Activated naive CD8-positive, alpha-beta T cell treated with anti-CD3 and anti-CD28 coated beads for 36 hours (primary cell): ENCODE measurements around the gene DUSP22. TPM values are rescaled to one million over a fixed set of nuclear protein-coding genes. Genes with fewer than 3 reads are reported as not detected.

Experiments used
- DNase-seq: peaks from one replicate; pipeline ENCODE4 v3.0.0; 2021
- H3K27ac Mint-ChIP-seq: one replicate; pipeline ENCODE4 v1.8.0; 2022; ENCODE audit warnings: mild to moderate bottlenecking, moderate library complexity, mixed read lengths
- H3K27me3 Mint-ChIP-seq: one replicate; pipeline ENCODE4 v1.8.0; 2022; ENCODE audit warnings: mild to moderate bottlenecking, mixed read lengths
- H3K36me3 Mint-ChIP-seq: one replicate; pipeline ENCODE4 v1.8.0; 2021; ENCODE audit warnings: mild to moderate bottlenecking, mixed read lengths
- H3K4me1 Mint-ChIP-seq: one replicate; pipeline ENCODE4 v1.8.0; 2021; ENCODE audit warnings: mixed read lengths
- H3K4me3 Mint-ChIP-seq: one replicate; pipeline ENCODE4 v1.8.0; 2022; ENCODE audit warnings: mild to moderate bottlenecking, moderate library complexity, mixed read lengths
- H3K9me3 Mint-ChIP-seq: one replicate; pipeline ENCODE4 v1.8.0; 2022; ENCODE audit warnings: mixed read lengths
- total RNA-seq, 2 experiments: library from RNA; stranded (reverse); gene quantifications; one replicate each; pipeline ENCODE4 v1.2.3, GENCODE V29; 2021

DUSP22 gene
- total RNA-seq, 2 experiments from 2014 or later = 22.9 to 23.9 TPM

DNA sequence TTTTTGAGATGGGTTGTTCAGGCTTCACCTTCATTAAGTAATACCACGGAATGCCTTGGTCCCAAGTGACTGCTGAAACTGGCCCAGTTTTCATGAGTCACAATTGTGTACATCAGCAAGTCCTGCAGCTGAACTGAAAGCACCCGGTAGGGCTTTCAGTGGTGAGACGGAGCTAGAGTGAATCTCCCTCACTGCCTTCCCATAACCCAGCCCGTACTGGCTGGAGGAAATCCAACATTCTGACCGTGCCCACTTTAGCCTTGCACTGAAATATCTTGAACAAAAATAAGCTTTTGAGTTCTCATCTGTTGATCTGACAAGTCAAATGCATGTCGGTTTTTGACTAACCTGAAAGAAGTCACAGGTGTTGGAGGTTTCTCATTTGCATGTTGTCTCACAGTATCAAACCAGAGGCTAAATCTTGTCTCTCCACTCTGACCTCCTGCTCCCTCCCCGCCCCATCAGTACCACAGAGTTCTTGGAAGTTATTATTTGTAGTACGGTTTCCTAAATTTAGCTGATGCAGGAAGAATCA is 35.9 kb downstream of the DUSP22 start:
- DNase-seq = no peak
- Mint-ChIP-seq H3K36me3 (peaks cover 2% of the 10 kb centered on the region), H3K27ac (no peak overlapping the region), H3K9me3 (no peaks in the 10 kb centered on the region), H3K4me3 (no peak overlapping the region), H3K4me1 (peaks cover 6% of the 10 kb centered on the region), H3K27me3 (no peaks in the 10 kb centered on the region)

DNA sequence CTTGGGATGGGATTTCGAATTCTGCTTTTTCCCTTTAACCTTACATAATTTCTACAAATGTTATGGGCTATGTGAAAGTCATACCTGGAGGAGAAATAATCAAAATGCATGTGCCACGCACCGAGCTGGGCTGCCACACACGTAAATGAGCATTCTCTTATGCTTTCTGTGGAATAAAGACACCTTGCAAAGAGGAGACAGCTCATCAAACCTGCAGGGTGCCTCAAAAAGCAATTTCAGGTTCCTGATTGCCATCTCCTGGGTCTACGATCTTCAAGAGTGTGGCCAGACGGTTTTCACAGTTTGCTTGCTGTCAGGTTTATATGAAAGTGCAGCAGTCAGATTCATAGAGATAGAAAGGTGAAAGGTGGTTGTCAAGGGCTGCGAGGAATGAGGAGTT is 36.6 kb downstream of the DUSP22 start:
- Mint-ChIP-seq H3K27me3 (no peaks in the 10 kb centered on the region), H3K4me1 (peaks cover 8% of the 10 kb centered on the region), H3K4me3 (no peak overlapping the region)

DNA sequence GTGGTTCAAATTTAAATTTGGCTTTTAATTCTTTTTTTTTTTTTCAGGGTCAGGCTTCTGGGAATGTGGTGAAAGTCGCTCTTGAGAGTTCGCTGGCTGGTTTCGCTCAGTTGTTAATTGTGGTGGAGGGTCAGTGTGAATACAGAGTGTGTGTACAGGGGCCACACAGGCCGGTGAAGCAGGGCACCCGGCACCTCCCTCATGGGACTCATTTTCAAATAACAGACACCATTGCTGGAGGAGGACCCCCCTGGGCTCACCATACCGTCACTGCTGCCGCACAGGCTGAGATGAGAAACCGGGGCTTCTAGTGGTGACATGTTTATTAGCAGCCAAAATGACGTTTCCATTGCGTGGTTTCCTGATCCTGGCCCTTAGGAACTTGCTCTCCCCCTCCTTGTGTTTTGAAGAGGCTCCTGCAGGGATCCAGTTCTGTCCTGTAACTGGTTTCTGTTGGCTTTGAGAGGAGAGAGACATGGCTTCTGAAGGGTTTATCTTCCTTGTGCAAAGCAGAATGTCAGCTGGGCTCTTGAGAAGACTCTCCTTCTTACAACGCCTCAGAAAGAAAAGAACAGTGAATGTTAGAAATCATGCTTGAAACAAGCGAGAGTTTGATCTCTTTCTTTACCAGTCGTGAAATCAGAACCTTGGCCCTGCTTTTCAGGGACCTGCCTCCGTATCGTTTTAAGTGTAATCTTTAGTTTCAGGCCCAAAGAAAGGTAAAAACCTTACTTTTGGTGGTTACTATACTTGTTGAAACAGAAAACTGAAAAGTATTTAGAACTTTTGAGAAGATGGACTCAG is 37.8 kb downstream of the DUSP22 start:
- no peak overlapping the region for H3K4me3 Mint-ChIP-seq
- H3K9me3 Mint-ChIP-seq = no peaks in the 10 kb centered on the region
- H3K36me3 Mint-ChIP-seq = peaks cover 2% of the 10 kb centered on the region
- DNase-seq = no peak
- no peaks in the 10 kb centered on the region for H3K27me3 Mint-ChIP-seq
- no peak overlapping the region for H3K27ac Mint-ChIP-seq
- peaks cover 8% of the 10 kb centered on the region for H3K4me1 Mint-ChIP-seq

More for the DNA sequence above, 36.6 kb downstream of the DUSP22 start:
- no peaks in the 10 kb centered on the region for H3K9me3 Mint-ChIP-seq
- no peak for DNase-seq
- no peak overlapping the region for H3K27ac Mint-ChIP-seq
- peaks cover 2% of the 10 kb centered on the region for H3K36me3 Mint-ChIP-seq

DNA sequence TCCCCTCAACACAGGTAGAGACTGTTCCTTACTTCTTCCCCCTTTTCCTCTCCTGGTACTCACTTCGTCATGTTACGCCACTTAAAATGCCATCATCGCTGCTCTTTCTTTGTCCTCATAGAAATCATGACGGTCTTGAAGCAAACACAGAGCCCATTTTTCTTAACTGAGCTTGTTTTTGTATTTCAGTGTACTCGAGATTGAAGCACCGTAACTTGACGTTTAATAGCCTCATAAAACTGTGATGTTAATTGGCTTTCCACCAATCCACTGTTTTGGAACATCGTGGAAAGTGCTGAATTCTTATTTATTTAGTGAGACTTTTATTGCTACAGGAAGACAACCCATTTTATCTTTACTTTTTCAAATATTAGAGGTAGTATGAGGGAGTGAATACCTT is 38.7 kb downstream of the DUSP22 start:
- peaks cover 2% of the 10 kb centered on the region for H3K36me3 Mint-ChIP-seq
- H3K4me3 Mint-ChIP-seq = no peak overlapping the region
- no peaks in the 10 kb centered on the region for H3K9me3 Mint-ChIP-seq
- H3K4me1 Mint-ChIP-seq = peaks cover 10% of the 10 kb centered on the region
- H3K27ac Mint-ChIP-seq = no peak overlapping the region
- no peak for DNase-seq
- H3K27me3 Mint-ChIP-seq = no peaks in the 10 kb centered on the region

DNA sequence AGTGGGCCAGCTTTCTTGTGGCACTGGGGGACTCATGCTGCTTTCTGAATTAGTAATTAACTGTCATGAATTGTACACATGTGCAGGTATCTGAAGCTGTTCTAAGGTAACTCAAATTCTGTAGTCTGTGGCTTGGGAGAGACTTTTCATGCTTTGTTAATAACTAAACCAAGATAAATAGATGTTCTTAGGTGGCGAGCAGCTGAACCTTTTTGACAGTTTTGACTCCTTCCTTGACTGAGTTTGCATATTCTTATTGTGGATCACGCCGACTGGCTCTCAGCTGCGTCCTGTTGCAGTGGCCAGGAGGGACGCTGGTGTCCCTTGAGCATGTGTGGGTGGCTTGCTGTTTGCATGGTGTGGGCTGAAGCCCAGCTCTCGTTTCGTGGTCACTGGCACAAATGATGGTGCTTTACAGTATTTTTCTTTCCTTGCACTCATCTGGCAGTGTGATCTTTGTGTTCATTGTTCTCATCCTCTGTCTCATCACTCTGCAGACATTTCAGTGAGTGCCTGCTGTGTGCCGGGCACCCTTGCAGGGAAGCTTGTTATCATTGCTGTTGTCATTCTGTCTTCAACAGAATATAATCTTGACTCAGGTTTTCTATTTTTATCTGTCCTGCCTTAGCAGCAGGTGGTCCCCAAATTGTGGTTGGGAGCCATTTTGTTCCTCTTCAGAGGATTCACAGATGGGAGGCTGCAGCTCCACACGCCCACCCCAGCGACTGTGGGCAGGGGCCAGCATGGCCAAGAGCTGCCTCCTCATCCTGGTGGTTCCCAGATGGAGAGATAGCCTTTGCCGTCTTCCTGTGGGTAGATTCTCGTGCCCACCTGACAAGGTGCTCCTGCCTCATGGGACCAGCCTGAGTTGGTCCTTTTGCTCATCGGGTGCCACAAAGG is 39.6 kb downstream of the DUSP22 start:
- Mint-ChIP-seq H3K9me3 (no peaks in the 10 kb centered on the region), H3K36me3 (peaks cover 2% of the 10 kb centered on the region), H3K4me1 (peaks cover 19% of the 10 kb centered on the region), H3K4me3 (no peak overlapping the region), H3K27ac (no peak overlapping the region), H3K27me3 (no peaks in the 10 kb centered on the region)
- DNase-seq = no peak

DNA sequence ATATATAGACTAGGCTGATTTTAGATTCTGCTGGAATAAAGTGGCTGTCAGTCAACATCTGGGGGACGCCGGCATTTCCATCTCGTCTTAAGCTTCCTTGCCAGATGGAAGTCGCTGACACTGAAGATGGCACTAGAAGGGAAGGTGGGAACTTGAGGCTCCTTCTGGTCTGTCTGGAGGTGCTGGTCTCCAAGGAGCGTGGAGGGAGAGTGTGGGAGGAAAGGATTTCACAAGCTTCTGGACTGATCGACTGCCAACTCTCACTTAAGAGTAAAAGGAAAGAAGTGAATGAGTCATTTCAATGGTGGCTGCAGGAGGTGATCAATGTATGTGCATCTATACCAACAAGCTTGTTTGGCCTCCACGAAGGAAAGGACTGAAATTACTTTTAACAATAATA is 40.4 kb downstream of the DUSP22 start:
- Mint-ChIP-seq H3K27me3 (no peaks in the 10 kb centered on the region), H3K36me3 (no peaks in the 10 kb centered on the region), H3K27ac (no peak overlapping the region), H3K9me3 (no peaks in the 10 kb centered on the region), H3K4me3 (no peak overlapping the region), H3K4me1 (peaks cover 24% of the 10 kb centered on the region)
- DNase-seq = no peak

DNA sequence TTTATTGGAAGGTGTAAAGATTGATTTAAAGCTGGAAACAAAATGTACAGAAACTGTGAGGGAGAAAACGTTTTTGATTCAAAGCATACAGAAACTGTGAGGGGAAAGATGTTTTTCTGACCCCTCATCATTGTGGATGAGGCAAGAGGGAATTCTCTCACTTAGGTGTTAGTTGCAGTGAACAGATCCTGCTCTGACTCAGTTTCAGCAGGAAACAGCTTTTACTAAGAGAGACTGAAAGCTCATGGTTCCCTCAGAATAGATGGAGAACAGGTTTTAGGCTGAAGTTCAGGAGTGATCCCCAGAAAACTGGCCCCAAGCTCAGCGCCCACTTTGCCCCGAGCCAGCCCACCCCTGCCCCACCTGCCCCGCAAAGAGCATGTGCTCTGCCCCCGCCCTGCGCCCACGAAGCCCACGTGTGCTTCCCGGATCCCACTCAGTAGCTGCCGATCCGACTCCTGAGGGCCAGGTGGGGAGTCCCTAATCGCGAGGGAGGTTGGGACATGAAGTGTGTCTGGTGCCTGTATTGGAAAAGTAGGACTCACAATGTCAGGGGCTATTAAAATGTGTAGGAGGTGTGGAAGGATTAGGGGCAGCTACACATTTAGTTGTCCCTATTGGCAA is 41.2 kb downstream of the DUSP22 start:
- H3K4me1 Mint-ChIP-seq = peaks cover 28% of the 10 kb centered on the region
- no peak overlapping the region for H3K4me3 Mint-ChIP-seq
- no peak for DNase-seq
- H3K27me3 Mint-ChIP-seq = no peaks in the 10 kb centered on the region
- H3K36me3 Mint-ChIP-seq = no peaks in the 10 kb centered on the region
- no peak overlapping the region for H3K27ac Mint-ChIP-seq
- no peaks in the 10 kb centered on the region for H3K9me3 Mint-ChIP-seq

DNA sequence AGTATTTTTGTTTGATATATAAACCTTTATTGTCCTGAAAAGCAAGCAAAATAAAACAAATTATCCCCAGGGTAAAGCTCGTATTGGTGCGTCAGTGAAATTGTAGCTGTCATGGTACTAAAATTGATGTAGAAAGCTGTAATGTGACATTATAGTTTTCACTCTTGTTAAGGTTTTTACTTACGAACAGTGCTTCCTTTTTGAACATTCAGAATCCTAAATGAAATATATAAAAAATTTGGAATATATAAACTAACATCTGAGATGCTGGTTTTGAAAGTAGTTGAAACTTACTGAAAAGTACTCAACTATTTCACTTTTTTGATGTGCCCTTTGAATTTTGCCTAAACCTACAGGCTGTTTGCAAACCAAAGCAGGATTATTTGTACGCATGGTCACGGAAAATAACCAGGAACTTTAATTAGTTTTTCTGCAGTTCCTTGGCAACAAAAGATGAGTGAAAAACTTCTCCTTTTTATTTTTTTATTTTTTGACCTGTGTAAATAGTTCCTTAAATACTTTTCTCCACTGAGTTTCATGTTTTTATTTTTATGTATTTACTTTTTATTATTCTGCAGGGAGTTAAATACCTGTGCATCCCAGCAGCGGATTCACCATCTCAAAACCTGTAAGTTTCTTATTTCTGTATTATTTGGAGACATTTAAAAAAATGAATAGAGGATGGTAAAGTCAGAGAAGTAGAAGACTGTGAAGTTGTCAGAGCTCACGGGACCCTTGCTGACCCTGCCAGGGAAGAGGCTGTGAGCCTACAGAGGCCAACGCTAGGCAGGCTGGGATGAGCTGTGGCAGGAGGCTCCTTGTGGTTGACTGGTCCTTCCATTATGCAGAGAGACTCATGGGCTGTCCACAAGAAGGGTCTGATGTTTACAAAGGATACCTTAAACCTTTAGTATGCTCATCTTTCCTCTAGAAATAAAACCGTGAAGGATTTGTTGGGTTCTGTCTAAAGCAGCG is 42.5 kb downstream of the DUSP22 start:
- H3K27me3 Mint-ChIP-seq = no peaks in the 10 kb centered on the region
- H3K4me3 Mint-ChIP-seq = no peak overlapping the region
- no peak for DNase-seq
- no peaks in the 10 kb centered on the region for H3K9me3 Mint-ChIP-seq
- H3K4me1 Mint-ChIP-seq = peaks cover 41% of the 10 kb centered on the region
- peaks cover 2% of the 10 kb centered on the region for H3K36me3 Mint-ChIP-seq
- no peak overlapping the region for H3K27ac Mint-ChIP-seq

DNA sequence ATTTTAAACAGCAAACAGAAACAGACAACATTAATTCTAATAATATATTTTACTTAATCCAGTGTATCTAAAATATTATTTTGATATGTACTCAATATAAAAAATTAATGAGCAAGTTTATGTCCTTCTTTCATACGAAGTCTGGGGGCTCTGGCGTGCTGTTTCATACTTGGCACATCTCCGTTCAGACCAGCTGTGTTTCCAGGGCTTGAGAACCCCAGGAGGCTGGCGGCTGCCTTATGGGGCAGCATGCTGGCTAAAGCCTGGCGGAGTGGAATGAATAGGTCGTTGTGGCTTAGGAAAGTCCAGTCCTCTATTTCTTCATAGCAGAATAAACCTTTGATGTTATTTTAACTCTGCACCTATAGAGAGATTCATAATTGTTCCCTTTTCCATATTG is 43.3 kb downstream of the DUSP22 start:
- Mint-ChIP-seq H3K4me1 (peaks cover 47% of the 10 kb centered on the region), H3K27ac (no peak overlapping the region), H3K4me3 (no peak overlapping the region), H3K27me3 (no peaks in the 10 kb centered on the region), H3K9me3 (no peaks in the 10 kb centered on the region), H3K36me3 (peaks cover 2% of the 10 kb centered on the region)
- DNase-seq = no peak

DNA sequence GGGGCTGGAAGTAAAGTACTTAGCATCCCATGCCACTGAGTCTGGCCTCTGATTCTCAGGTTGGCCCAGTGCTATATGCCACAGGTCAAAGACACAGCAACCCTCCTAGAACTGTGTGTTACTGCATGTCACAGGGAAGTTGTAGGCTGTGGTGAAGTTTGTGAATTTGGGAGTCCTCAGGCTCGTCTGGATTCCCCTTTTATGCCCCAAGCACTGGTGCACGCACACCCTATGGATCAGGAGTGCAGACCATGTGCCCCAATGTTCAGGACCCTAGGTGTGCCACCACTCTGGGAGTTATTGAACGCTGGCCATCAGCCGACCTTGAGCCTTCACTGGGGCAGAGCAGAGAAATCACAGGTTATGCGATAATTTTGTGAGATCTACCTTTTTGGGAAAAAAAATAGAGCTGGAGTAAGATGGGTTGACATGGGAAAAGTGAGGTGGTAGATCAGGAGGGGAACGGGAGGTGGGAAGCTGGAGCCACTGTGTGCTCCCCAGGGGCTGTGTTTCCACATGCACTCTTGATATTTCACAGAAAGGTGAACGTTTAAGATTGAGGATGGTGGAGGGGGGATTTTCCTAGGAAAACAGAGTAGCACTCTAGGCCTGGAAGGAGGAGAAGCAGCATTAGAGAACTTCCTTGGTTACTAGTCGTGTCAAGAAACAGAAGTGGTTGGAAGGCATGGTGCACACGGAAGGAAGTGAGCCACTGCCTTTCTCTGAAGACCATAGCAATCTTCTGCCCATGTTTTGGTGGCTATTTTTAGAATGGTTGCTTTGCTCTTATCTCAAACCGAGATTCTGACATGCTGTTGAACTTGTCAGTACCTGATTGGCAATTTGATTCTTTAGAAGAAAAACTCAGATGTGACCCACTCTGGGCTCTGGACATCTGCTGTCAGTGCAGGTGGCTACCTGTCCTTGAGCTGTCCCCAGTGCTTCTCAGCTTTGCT is 44.1 kb downstream of the DUSP22 start:
- Mint-ChIP-seq H3K27ac (peak overlapping the region; percentile 34), H3K27me3 (no peaks in the 10 kb centered on the region), H3K4me3 (peak overlapping the region; percentile 5), H3K4me1 (peaks cover 54% of the 10 kb centered on the region), H3K36me3 (peaks cover 7% of the 10 kb centered on the region), H3K9me3 (no peaks in the 10 kb centered on the region)
- no peak for DNase-seq

DNA sequence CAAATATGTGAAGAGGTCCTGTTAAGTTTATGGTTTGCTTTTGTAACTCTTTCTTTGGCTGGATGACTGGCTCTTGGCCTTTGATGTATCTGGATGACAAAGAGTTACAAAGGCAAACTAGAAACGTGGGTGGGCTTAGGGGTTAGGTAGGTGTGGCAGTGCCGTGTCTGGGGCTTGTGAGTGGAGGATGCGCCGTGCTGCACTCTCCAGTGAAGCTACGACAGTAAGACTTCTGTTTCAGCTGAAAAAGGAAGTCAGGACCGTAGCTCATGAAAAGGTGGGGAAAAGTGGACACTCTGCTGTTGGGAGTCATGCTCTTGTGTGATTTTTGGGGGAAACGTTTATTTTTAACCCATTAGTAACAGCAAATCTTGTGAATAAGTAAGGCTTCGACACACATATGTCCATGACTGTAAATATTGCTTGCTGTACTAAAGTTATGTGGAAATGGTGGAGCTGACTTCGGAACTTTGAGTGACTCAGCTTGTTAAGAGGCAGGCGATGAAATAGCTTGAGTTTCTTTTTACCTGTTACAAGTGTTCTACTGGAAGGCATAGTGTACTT is 45.6 kb downstream of the DUSP22 start:
- Mint-ChIP-seq H3K4me1 (peaks cover 66% of the 10 kb centered on the region), H3K4me3 (peak overlapping the region; percentile 70), H3K27me3 (no peaks in the 10 kb centered on the region), H3K9me3 (no peaks in the 10 kb centered on the region), H3K27ac (peak overlapping the region; percentile 86), H3K36me3 (peaks cover 11% of the 10 kb centered on the region)
- peak; percentile 56 for DNase-seq

DNA sequence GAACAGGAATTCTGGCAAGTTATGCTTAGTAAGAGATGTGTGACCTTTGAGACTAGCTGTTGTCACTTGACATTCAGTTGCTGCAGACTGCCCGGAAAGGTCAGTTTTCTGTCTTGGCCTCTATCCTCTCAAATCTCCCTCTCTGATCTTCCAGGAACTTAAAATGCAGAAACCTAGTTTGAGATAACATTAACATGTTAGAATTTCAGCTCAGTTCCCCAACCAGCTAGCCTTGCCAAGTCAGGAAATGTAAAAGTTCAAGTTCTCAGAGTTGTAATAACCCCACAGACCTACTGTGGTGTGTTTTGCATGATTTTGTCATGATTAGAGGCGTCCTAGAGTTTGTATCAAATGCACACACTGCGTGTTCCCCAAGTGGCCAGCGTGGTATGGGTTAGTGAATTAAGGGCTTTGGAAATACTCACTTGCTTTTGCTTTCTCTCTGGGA is 46.6 kb downstream of the DUSP22 start:
- Mint-ChIP-seq H3K4me3 (peak overlapping the region; percentile 59), H3K36me3 (peaks cover 11% of the 10 kb centered on the region), H3K27me3 (no peaks in the 10 kb centered on the region), H3K4me1 (peaks cover 64% of the 10 kb centered on the region), H3K9me3 (no peaks in the 10 kb centered on the region), H3K27ac (peak overlapping the region; percentile 81)
- peak; percentile 40 for DNase-seq

DNA sequence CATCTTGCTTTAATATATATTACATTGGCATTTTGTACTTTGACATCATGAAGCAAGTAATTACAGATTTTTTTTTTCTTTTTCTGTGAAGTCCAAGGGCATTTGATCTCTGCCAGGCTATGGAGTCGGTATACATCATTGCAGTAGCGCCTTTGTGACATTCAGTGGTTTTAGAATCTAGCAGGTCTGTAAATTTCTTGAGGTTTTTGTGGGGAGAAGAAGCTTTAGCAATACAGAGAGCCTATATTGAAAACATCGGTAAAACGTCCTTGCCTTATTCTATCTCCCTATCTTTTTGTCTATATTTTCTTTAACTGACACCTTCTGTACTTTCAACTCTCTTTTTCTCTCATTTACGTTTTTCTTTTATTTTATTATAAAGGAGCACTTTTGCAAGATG is 47.2 kb downstream of the DUSP22 start:
- Mint-ChIP-seq H3K36me3 (peaks cover 13% of the 10 kb centered on the region), H3K4me1 (peaks cover 64% of the 10 kb centered on the region), H3K4me3 (peak overlapping the region; percentile 59), H3K27me3 (no peaks in the 10 kb centered on the region), H3K27ac (peak overlapping the region; percentile 81), H3K9me3 (no peaks in the 10 kb centered on the region)
- DNase-seq = no peak
